Trophoblast cell (in vitro differentiated cells and primary cell): ENCODE results near the gene BABAM2.

Experiments
- DNase-seq, 2 donors: peaks; one replicate each; pipeline ENCODE4 v3.0.0-alpha.2; 2016
- H2AFZ ChIP-seq: 2 replicates; pipeline ENCODE4 v1.6.1; 2013; ENCODE audit warnings: low read length, moderate library complexity, mild to moderate bottlenecking; ENCODE audit not compliant: insufficient read depth, poor library complexity
- H2AK5ac ChIP-seq: 2 replicates; pipeline ENCODE4 v1.6.1; 2013; ENCODE audit warnings: mild to moderate bottlenecking, low read length
- H2BK120ac ChIP-seq: 2 replicates; pipeline ENCODE4 v1.6.1; 2013; ENCODE audit warnings: low read length, mild to moderate bottlenecking, moderate library complexity; ENCODE audit not compliant: insufficient read depth, poor library complexity
- H2BK12ac ChIP-seq: 2 replicates; pipeline ENCODE4 v1.6.1; 2013; ENCODE audit warnings: mild to moderate bottlenecking, low read length, moderate library complexity
- H2BK5ac ChIP-seq: 2 replicates; pipeline ENCODE4 v1.6.1; 2013; ENCODE audit warnings: low read length, low read depth, moderate library complexity, mild to moderate bottlenecking; ENCODE audit not compliant: poor library complexity
- H3K14ac ChIP-seq: 2 replicates; pipeline ENCODE4 v1.6.1; 2013; ENCODE audit warnings: mild to moderate bottlenecking, low read length
- H3K18ac ChIP-seq: 2 replicates; pipeline ENCODE4 v1.6.1; 2013; ENCODE audit warnings: mild to moderate bottlenecking, low read length
- H3K23ac ChIP-seq: 2 replicates; pipeline ENCODE4 v1.6.1; 2013; ENCODE audit warnings: low read length
- H3K27ac ChIP-seq: 2 replicates; pipeline ENCODE4 v1.5.1; 2013; ENCODE audit warnings: low read depth, mild to moderate bottlenecking, inconsistent platforms, low read length, moderate library complexity
- H3K27me3 ChIP-seq: 2 replicates; pipeline ENCODE4 v1.6.1; 2013; ENCODE audit warnings: inconsistent platforms, mild to moderate bottlenecking, low read length, moderate library complexity; ENCODE audit not compliant: insufficient read depth
- H3K36me3 ChIP-seq, 2 experiments: 1 replicate in 1 of 2; 2 replicates in 1 of 2; pipeline ENCODE4 v1.6.1; 2013; ENCODE audit warnings: low read length in 2 of 2, mild to moderate bottlenecking in 2 of 2, moderate library complexity in 1 of 2; ENCODE audit not compliant: insufficient read depth in 2 of 2, control insufficient read depth in 1 of 2
- H3K4ac ChIP-seq: 2 replicates; pipeline ENCODE4 v1.6.1; 2013; ENCODE audit warnings: low read depth, mild to moderate bottlenecking, low read length, moderate library complexity
- H3K4me1 ChIP-seq, 2 experiments: 1 replicate in 1 of 2; 2 replicates in 1 of 2; pipeline ENCODE4 v1.6.1; 2013; ENCODE audit warnings: low read length in 2 of 2, mild to moderate bottlenecking in 2 of 2, moderate library complexity in 1 of 2; ENCODE audit not compliant: insufficient read depth in 2 of 2, control insufficient read depth in 1 of 2
- H3K4me2 ChIP-seq: 2 replicates; pipeline ENCODE4 v1.6.1; 2013; ENCODE audit warnings: inconsistent platforms, mild to moderate bottlenecking, low read length, moderate library complexity
- H3K4me3 ChIP-seq: 2 replicates; pipeline ENCODE4 v1.5.1; 2013; ENCODE audit warnings: mild to moderate bottlenecking, low read depth, low read length, inconsistent platforms
- H3K79me1 ChIP-seq: one replicate; pipeline ENCODE4 v1.6.1; 2013; ENCODE audit warnings: low read length
- H3K79me2 ChIP-seq: 2 replicates; pipeline ENCODE4 v1.6.1; 2013; ENCODE audit warnings: low read length, mild to moderate bottlenecking; ENCODE audit not compliant: control insufficient read depth, insufficient read depth, poor library complexity
- H3K9ac ChIP-seq: 2 replicates; pipeline ENCODE4 v1.6.1; 2013; ENCODE audit warnings: mild to moderate bottlenecking, low read length
- H3K9me3 ChIP-seq: 2 replicates; pipeline ENCODE4 v1.6.1; 2013; ENCODE audit warnings: low read depth, mild to moderate bottlenecking, control low read depth, inconsistent platforms, low read length; ENCODE audit not compliant: insufficient read depth
- H4K12ac ChIP-seq: 2 replicates; pipeline ENCODE4 v1.6.1; 2013; ENCODE audit warnings: low read depth, mild to moderate bottlenecking, low read length, moderate library complexity
- H4K8ac ChIP-seq: 2 replicates; pipeline ENCODE4 v1.6.1; 2013; ENCODE audit warnings: low read depth, mild to moderate bottlenecking, low read length, moderate library complexity
- H4K91ac ChIP-seq: one replicate; pipeline ENCODE4 v1.6.1; 2013; ENCODE audit warnings: low read depth, mild to moderate bottlenecking, low read length, moderate library complexity
- WGBS: extraction: QIAGEN DNeasy Blood & Tissue Kit; methylation state at CpG from one replicate; pipeline ENCODE4 v1.1.7; 2013; ENCODE audit warnings: missing lambda C conversion rate; ENCODE audit not compliant: insufficient read length, insufficient coverage; ENCODE audit errors: extremely low coverage; 5-methylcytosine and 5-hydroxymethylcytosine counted together

The BABAM2 gene

GRCh38 chr2:28219758-28220368 is 329.3 kb downstream of the BABAM2 start:
- Histone ChIP-seq H3K4me2 (no peak overlapping the region), H3K18ac (no peak overlapping the region)
- no CpG with 5 or more reads among the region's 13 CpGs for WGBS

DNA sequence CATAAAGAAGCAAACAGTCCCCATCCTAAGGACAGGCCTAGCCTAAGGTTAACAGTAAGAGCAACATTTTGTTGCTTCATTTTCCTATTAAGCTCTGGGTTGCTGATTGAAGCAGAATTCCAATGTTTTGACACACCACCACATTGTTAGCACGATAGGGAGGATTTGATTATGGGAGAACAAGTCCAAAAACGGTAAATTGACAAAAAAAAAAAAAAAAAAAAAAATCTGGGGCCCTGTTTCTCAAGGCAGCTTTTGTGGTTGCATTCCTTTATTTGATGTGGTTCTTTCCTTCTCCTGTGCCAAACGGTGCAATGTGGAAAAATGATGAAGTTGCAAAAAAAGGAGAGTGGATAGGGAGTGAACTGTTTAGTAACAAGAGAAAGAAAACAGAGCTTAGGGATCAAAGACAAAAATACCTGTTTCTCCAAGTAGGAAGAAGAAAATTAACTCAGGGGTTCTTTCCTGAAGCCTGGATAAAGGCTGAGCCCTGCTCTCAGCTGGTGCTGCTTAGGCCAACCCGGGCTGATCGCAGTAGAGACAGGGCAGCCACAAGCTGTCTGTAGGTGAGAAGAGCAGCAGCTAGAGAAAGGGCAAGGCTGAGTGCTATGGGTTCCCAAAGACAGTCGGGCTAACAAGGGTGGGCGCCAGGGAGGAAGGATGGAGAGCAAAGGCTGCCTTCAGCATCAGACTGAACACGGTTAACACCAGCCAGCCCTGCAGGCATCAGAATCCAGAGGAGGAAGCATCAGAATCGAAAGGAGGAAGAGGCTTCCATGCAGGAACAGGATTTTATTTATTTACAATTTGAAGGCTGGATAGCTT is 334.3 kb downstream of the BABAM2 start:
- Histone ChIP-seq H2BK120ac (no peak overlapping the region), H3K36me3 (no peaks in the 10 kb centered on the region), H3K27ac (no peak overlapping the region), H4K91ac (no peak overlapping the region), H3K4ac (no peak overlapping the region), H3K14ac (no peak overlapping the region), H3K79me1 (no peaks in the 10 kb centered on the region), H3K9me3 (no peaks in the 10 kb centered on the region), H3K79me2 (no peaks in the 10 kb centered on the region), H2BK12ac (no peak overlapping the region), H2AFZ (no peak overlapping the region), H4K8ac (no peak overlapping the region), H3K27me3 (no peaks in the 10 kb centered on the region), H3K4me2 (no peak overlapping the region), H4K12ac (no peak overlapping the region), H3K23ac (no peak overlapping the region), H3K9ac (no peak overlapping the region), H2AK5ac (no peak overlapping the region), H2BK5ac (no peak overlapping the region), H3K4me3 (no peak overlapping the region), H3K4me1 (peaks cover 0 to 2% of the 10 kb centered on the region in 2 experiments), H3K18ac (no peak overlapping the region)
- no CpG with 5 or more reads among the region's 9 CpGs for WGBS
- DNase-seq, result peak in 1 of 2 donors; percentile 25

More at GRCh38 chr2:28219758-28220368, 329.3 kb downstream of the BABAM2 start:
- H3K23ac ChIP-seq, result no peak overlapping the region
- H3K79me2 ChIP-seq, result no peaks in the 10 kb centered on the region
- no peaks in the 10 kb centered on the region for H3K27me3 ChIP-seq
- no peak for DNase-seq
- no peak overlapping the region for H2AK5ac ChIP-seq
- H3K4me3 ChIP-seq, result no peak overlapping the region
- no peak overlapping the region for H3K27ac ChIP-seq
- H2BK5ac ChIP-seq, result no peak overlapping the region
- no peaks in the 10 kb centered on the region for H3K36me3 ChIP-seq
- no peak overlapping the region for H4K8ac ChIP-seq
- peaks cover 0 to 3% of the 10 kb centered on the region in 2 experiments for H3K4me1 ChIP-seq
- no peak overlapping the region for H3K9ac ChIP-seq
- no peak overlapping the region for H3K14ac ChIP-seq
- H2BK12ac ChIP-seq, result no peak overlapping the region
- H4K12ac ChIP-seq, result no peak overlapping the region
- H3K4ac ChIP-seq, result no peak overlapping the region
- H2AFZ ChIP-seq, result no peak overlapping the region
- H3K9me3 ChIP-seq, result no peaks in the 10 kb centered on the region
- no peaks in the 10 kb centered on the region for H3K79me1 ChIP-seq
- H4K91ac ChIP-seq, result no peak overlapping the region
- no peak overlapping the region for H2BK120ac ChIP-seq

- peak in 1 of 2 donors; percentile 28 for DNase-seq
- Histone ChIP-seq H4K91ac (no peak overlapping the region), H3K18ac (no peak overlapping the region), H3K4ac (no peak overlapping the region), H3K79me1 (no peaks in the 10 kb centered on the region), H4K12ac (no peak overlapping the region), H4K8ac (no peak overlapping the region), H2AK5ac (no peak overlapping the region), H3K4me2 (no peak overlapping the region), H3K79me2 (no peaks in the 10 kb centered on the region), H3K4me1 (peaks cover 0 to 2% of the 10 kb centered on the region in 2 experiments), H2BK5ac (no peak overlapping the region), H3K14ac (no peak overlapping the region), H3K4me3 (no peak overlapping the region), H3K23ac (no peak overlapping the region), H3K9ac (no peak overlapping the region), H2BK12ac (no peak overlapping the region), H3K27ac (no peak overlapping the region), H3K27me3 (no peaks in the 10 kb centered on the region), H3K36me3 (no peaks in the 10 kb centered on the region), H3K9me3 (no peaks in the 10 kb centered on the region), H2BK120ac (no peak overlapping the region), H2AFZ (no peak overlapping the region)
- WGBS, result no CpG with 5 or more reads among the region's 3 CpGs
Observed at GRCh38 chr2:28225473-28226080, 335.0 kb downstream of the BABAM2 start.

DNA sequence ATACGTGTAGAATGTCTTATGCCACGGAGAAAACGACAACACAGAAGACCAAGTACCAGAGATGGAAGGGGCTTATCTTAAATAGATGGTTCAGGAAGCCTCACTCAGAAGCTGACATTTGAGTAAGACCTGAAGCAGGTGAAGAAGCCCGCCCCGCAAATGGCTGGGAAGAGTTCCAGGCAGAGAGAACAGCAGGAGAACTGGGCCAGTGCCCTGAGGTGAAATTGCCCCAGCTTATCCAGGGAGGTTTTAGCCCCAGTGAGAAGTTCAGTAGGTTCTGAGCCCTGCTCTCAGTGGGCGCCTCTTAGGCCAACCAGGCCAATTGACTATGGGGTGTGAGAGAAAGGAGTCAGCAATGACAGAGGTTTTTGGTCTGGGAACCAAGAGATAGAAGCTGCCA is 336.0 kb downstream of the BABAM2 start:
- Histone ChIP-seq H3K79me1 (no peaks in the 10 kb centered on the region), H3K9ac (no peak overlapping the region), H2BK12ac (no peak overlapping the region), H3K14ac (no peak overlapping the region), H2AFZ (no peak overlapping the region), H2BK5ac (no peak overlapping the region), H3K4me1 (peaks cover 0 to 2% of the 10 kb centered on the region in 2 experiments), H3K27ac (no peak overlapping the region), H3K18ac (no peak overlapping the region), H3K36me3 (no peaks in the 10 kb centered on the region), H4K12ac (no peak overlapping the region), H3K4me2 (no peak overlapping the region), H3K4me3 (no peak overlapping the region), H4K91ac (no peak overlapping the region), H2AK5ac (no peak overlapping the region), H2BK120ac (no peak overlapping the region), H4K8ac (no peak overlapping the region), H3K9me3 (no peaks in the 10 kb centered on the region), H3K27me3 (no peaks in the 10 kb centered on the region), H3K4ac (no peak overlapping the region), H3K79me2 (no peaks in the 10 kb centered on the region), H3K23ac (no peak overlapping the region)
- WGBS, result no CpG with 5 or more reads among the region's 6 CpGs
- no peak for DNase-seq
